Cardiac fibroblast (primary cell): Measurements from ENCODE around the gene TWF2.
A peak's percentile ranks its signal among the peaks of the same experiment; 100 is the strongest.

ENCODE experiments used
- DNase-seq, 2 donors: peaks; one replicate each; pipeline versions ENCODE4 v3.0.0 to v3.0.0-alpha.2; 2010; ENCODE audit warnings: low read depth in 2 of 2
- H3K4me3 ChIP-seq, 2 donors: replicated peaks in 1 of 2; 1 replicate in 1 of 2; 2 replicates in 1 of 2; pipeline ENCODE4 v1.5.1; 2011; ENCODE audit warnings: low read depth in 2 of 2, low read length in 2 of 2, mild to moderate bottlenecking in 2 of 2, moderate library complexity in 1 of 2
- TF ChIP-seq, protein P1 (sequence below): IDR thresholded peaks from one replicate; pipeline ENCODE4 v1.5.1; 2011; ENCODE audit warnings: low read depth, mild to moderate bottlenecking, low read length, inconsistent platforms

TWF2 gene

DNA sequence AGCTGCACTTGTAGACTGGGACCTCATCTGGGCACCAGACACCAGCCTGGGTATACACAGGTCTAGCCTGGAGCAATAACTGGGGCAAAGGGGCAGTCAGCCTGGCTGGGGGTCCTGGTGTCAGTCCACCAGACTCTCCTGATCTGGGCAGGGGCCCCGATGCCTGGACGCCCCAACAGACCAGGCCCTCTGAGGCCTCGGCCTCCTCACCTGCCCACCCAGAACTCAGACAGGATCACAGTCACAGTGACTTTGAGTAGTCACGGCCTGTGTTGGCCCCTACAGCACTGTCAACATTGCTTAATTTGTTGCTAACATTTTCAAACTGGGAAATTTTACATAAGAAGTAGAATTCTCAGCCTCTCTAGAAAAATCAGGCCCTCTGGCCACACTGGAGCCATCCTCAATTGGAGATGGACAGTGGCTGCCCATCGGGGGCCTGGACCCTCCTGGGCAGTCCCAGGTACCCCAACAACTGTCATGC, 5.8 kb downstream of the TWF2 start:
- DNase-seq: no peak
- no peak overlapping the region for H3K4me3 ChIP-seq
- TF ChIP-seq, protein P1, sequence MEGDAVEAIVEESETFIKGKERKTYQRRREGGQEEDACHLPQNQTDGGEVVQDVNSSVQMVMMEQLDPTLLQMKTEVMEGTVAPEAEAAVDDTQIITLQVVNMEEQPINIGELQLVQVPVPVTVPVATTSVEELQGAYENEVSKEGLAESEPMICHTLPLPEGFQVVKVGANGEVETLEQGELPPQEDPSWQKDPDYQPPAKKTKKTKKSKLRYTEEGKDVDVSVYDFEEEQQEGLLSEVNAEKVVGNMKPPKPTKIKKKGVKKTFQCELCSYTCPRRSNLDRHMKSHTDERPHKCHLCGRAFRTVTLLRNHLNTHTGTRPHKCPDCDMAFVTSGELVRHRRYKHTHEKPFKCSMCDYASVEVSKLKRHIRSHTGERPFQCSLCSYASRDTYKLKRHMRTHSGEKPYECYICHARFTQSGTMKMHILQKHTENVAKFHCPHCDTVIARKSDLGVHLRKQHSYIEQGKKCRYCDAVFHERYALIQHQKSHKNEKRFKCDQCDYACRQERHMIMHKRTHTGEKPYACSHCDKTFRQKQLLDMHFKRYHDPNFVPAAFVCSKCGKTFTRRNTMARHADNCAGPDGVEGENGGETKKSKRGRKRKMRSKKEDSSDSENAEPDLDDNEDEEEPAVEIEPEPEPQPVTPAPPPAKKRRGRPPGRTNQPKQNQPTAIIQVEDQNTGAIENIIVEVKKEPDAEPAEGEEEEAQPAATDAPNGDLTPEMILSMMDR: no peak

DNA sequence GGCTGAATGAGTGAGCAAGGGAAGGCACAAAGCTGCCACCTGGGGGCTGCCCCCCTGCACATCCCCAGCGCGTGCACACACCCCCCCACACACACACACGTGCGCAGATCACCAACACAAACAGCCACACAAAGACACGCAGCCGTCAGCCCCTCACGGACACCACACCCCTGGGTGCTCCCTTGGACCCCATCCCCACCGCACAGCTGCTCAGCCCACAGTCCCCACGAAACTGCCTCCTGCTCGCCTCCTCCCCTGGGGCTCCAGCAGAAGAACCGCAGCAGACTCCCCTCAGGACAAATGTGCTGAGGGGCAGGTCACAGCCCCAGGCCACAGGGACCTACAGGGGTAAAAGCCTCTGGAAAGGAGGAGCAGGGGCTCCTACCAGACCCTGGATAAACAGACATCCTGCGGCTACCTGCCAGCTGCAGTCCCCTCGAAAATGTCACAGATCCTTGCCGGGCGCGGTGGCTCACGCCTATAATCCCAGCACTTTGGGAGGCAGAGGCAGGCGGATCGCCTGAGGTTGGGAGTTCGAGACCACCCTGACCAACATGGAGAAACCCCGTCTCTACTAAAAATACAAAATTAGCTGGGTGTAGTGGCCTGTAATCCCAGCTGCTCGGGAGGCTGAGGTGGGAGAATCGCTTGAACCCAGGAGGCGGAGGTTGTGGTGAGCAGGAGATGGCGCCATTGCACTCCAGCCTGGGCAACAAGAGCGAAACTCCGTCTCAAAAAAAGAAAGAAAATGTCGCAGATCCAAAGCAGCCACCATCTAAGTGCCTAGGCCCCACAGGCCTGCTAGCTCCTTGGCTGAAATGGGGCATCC, 6.5 kb downstream of the TWF2 start:
- TF ChIP-seq, protein P1: peak; percentile 3
- H3K4me3 ChIP-seq: no peak overlapping the region
- no peak for DNase-seq

DNA sequence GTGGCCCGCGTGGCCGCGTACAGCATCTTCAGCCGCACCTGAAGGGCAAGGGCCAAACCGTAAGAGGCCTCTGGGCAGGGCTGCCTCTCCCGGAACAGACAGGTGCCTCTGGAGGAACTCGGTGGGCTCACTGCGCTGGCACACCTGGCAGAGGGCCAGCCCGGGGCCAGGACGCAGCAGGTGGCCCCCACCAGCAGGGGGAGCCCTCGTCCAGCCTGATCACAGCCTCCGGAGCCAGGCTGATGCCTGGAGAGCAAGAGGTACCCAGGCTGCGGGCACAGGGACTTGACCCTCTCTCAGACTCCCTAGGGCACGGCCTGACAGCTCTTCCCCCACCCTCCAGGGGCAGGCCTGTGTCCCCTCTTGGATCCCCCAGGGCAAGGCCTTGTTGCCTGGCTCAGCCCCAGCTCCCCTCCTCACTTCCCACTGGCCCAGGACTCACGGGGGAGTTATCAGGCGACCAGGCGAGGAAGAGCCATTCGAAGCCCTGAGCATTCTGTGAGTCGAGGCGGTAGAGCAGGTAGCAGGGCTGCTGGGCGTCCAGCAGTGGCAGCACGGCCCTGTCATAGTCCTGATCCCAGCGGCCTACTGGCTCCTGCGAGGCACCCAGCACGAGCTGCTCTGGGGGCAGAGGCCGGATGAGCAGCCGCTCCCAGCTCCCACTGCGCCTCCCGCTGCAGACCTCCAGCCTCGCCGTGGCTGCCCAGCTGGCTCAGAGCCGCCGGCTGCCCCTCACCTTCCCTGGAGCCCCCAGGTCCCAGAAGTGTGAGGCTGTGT, 7.3 kb downstream of the TWF2 start:
- TF ChIP-seq, protein P1: peak; percentile 93
- DNase-seq: peak; percentile 54 to 63
- H3K4me3 ChIP-seq: no peak overlapping the region

DNA sequence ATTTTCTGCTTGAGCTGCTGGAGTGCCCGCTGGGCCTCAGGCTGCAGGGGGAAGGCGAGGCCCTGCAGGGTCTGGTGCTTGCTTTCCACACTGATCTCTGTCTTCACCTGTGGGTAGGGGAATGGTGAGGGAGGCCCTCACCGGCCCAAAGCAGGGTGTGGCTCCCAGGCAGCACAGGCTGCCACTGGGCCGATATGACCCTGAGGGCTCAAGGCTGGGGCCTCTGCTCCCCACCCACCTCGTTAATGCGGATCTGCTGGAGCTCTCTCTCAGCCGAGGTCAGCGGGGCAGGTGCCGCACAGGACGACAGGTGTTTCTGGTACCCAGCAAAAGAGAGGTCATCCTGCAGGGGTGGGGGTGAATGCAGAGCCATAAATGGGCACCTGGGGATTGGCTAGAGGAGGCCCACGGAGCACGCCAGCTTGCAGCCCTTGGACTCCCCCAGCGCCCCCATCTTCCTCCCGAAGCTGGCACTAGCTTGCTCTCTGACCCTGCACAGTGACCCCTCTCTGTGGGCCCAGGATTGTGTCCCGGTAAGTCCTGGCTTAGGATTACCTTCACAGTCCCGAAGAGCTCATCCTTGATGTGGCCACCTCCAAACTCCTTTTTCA, 8.0 kb downstream of the TWF2 start:
- no peak for DNase-seq
- H3K4me3 ChIP-seq: no peak overlapping the region
- TF ChIP-seq, protein P1: no peak

DNA sequence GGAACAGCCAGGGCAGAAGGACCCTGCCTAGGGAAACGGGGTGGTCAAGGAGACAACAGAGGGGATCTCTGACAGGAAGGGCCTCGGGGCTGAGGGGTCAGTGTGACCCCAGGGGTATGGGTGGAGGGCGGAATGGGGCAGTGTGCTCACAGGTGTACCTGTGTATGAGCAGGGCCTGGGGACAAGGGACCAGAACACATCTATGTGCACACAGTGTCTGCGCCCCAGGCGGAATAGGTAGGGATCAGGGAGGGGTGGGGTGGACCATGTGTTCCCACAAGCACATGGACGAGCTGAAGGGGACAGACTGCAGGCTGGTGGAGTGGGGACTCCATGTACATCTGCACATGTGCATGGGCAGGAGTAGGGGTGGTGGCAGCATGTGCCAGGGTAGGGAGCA, 8.5 kb downstream of the TWF2 start:
- no peak overlapping the region for H3K4me3 ChIP-seq
- TF ChIP-seq, protein P1: no peak
- DNase-seq: no peak

DNA sequence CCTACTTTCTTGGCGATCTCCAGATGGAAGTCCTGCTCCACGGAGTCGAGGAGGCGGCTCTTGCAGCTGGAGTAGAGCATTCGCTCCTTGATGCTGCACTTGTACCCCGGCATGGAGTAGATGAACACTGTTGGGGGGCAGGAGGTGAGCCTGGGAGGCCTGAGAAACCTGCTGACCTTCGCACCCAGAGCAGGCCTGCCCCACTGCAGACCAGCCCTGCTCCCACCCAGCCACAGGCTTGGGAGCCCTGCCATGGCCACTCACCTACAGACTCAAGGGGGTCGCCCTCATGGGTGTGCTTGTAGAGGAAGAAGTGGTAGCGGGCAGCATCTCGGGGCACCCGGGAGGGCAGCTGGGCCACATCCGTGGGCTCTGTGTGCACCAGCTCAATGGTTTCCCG, 9.3 kb downstream of the TWF2 start:
- TF ChIP-seq, protein P1: no peak
- no peak for DNase-seq
- H3K4me3 ChIP-seq: no peak overlapping the region
